ENCODE results near the gene PIP5K1B.

DNA sequence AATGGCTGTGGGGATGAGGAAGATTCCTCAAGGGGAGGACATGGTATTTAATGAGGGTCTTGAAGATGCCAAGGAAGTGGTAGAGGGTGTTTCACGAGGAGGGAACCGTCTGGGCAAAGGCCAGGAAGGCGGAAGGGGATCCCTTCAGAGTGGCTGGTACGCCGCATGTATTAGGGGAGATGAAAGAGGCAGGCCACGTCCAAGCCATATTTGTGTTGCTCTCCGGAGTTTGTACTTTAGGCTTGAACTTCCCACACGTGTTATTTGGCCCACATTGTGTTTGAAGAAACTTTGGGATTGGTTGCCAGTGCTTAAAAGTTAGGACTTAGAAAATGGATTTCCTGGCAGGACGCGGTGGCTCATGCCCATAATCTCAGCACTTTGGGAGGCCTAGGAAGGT lies 331.8 kb downstream of the PIP5K1B start:
- TF ChIP-seq POLR2AphosphoS5 (IDR thresholded peaks at IDR 0.05; ENCODE audit: low read length) (no peak), POLR2A (IDR thresholded peaks at IDR 0.05; ENCODE audit: low read depth, low read length) (no peak), RAD21 (IDR thresholded peaks at IDR 0.05; ENCODE audit: insufficient read depth, low read depth, low read length) (no peak)
- TF ChIP-seq, protein P1, sequence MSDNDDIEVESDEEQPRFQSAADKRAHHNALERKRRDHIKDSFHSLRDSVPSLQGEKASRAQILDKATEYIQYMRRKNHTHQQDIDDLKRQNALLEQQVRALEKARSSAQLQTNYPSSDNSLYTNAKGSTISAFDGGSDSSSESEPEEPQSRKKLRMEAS (IDR thresholded peaks at IDR 0.05; ENCODE audit: low read depth, low read length), result no peak
